ENCODE data around the gene BICD1. TPM values are rescaled to one million over a fixed set of nuclear protein-coding genes. Genes with fewer than 3 reads are reported as not detected.

Gene BICD1
- total RNA-seq, 1 donor from 2014 or later: 6.1 TPM

GRCh38 chr12:32362892-32363291, 256.2 kb downstream of the BICD1 start:
- Histone ChIP-seq H3K36me3 (ENCODE audit: control insufficient read depth, insufficient read depth, low read length) (no peaks in the 10 kb centered on the region), H3K27me3 (ENCODE audit: control insufficient read depth, insufficient read depth, low read length) (no peaks in the 10 kb centered on the region), H3K4me3 (ENCODE audit: low read depth, low read length) (no peak overlapping the region)
- no peak for DNase-seq (ENCODE audit: low read depth)
- no peak for TF ChIP-seq CTCF (IDR thresholded peaks at IDR 0.05; ENCODE audit: insufficient read depth, low read length, severe bottlenecking)
- FAIRE-seq: no peak

GRCh38 chr12:32365473-32366064, 258.9 kb downstream of the BICD1 start:
- no peak overlapping the region for H3K4me3 ChIP-seq (ENCODE audit: low read depth, low read length)
- H3K36me3 ChIP-seq (ENCODE audit: control insufficient read depth, insufficient read depth, low read length): no peaks in the 10 kb centered on the region

GRCh38 chr12:32366714-32367113, 260.1 kb downstream of the BICD1 start:
- Histone ChIP-seq H3K36me3 (ENCODE audit: control insufficient read depth, insufficient read depth, low read length) (no peaks in the 10 kb centered on the region), H3K4me3 (ENCODE audit: low read depth, low read length) (no peak overlapping the region), H3K27me3 (ENCODE audit: control insufficient read depth, insufficient read depth, low read length) (no peaks in the 10 kb centered on the region)
- TF ChIP-seq CTCF (IDR thresholded peaks at IDR 0.05; ENCODE audit: insufficient read depth, low read length, severe bottlenecking): no peak
- DNase-seq (ENCODE audit: low read depth) (no peak), FAIRE-seq (no peak)

More at GRCh38 chr12:32365473-32366064, 258.9 kb downstream of the BICD1 start:
- H3K27me3 ChIP-seq (ENCODE audit: control insufficient read depth, insufficient read depth, low read length): no peaks in the 10 kb centered on the region
- FAIRE-seq: no peak
- TF ChIP-seq CTCF (IDR thresholded peaks at IDR 0.05; ENCODE audit: insufficient read depth, low read length, severe bottlenecking): peak; percentile 62
- DNase-seq (ENCODE audit: low read depth): peak; percentile 71

- DNase-seq (ENCODE audit: low read depth): no peak
- no peak for FAIRE-seq
- no peak overlapping the region for H3K4me3 ChIP-seq (ENCODE audit: low read depth, low read length)
- H3K36me3 ChIP-seq (ENCODE audit: control insufficient read depth, insufficient read depth, low read length): no peaks in the 10 kb centered on the region
- H3K27me3 ChIP-seq (ENCODE audit: control insufficient read depth, insufficient read depth, low read length): no peaks in the 10 kb centered on the region
- no peak for TF ChIP-seq CTCF (IDR thresholded peaks at IDR 0.05; ENCODE audit: insufficient read depth, low read length, severe bottlenecking)
Observed at GRCh38 chr12:32367381-32367780, 260.7 kb downstream of the BICD1 start.

- no peaks in the 10 kb centered on the region for H3K27me3 ChIP-seq (ENCODE audit: control insufficient read depth, insufficient read depth, low read length)
- no peak overlapping the region for H3K4me3 ChIP-seq (ENCODE audit: low read depth, low read length)
- no peak for TF ChIP-seq CTCF (IDR thresholded peaks at IDR 0.05; ENCODE audit: insufficient read depth, low read length, severe bottlenecking)
- no peaks in the 10 kb centered on the region for H3K36me3 ChIP-seq (ENCODE audit: control insufficient read depth, insufficient read depth, low read length)
- no peak for DNase-seq (ENCODE audit: low read depth)
- FAIRE-seq: no peak
Observed at GRCh38 chr12:32369202-32369601, 262.6 kb downstream of the BICD1 start.
